Chondrocyte (in vitro differentiated cells): Measurements from ENCODE around the gene YIF1A. TPM values are rescaled to one million over a fixed set of nuclear protein-coding genes. Genes with fewer than 3 reads are reported as not detected.
"Not testable (repeated sequence)": the region's sequence is repeated elsewhere in the genome, so short reads cannot be mapped to it uniquely, and the experiment has no call there.

Experiments used
- DNase-seq: peaks from one replicate; pipeline ENCODE4 v3.0.0; 2021; ENCODE audit warnings: mixed read lengths, low spot score
- H3K27ac Mint-ChIP-seq: one replicate; pipeline ENCODE4 v1.8.0; 2021; ENCODE audit warnings: mild to moderate bottlenecking, moderate library complexity, mixed read lengths; ENCODE audit not compliant: unreplicated experiment
- H3K27me3 Mint-ChIP-seq: 2 replicates; pipeline ENCODE4 v1.8.0; 2021; ENCODE audit warnings: low read depth, mixed read lengths
- H3K36me3 Mint-ChIP-seq: 2 replicates; pipeline ENCODE4 v1.8.0; 2021; ENCODE audit warnings: low read depth, mixed read lengths
- H3K4me1 Mint-ChIP-seq: 2 replicates; pipeline ENCODE4 v1.8.0; 2021; ENCODE audit warnings: low read depth, mild to moderate bottlenecking, mixed read lengths
- H3K4me3 Mint-ChIP-seq: one replicate; pipeline ENCODE4 v1.8.0; 2021; ENCODE audit warnings: mild to moderate bottlenecking, moderate library complexity, mixed read lengths; ENCODE audit not compliant: unreplicated experiment
- H3K9me3 Mint-ChIP-seq: 2 replicates; pipeline ENCODE4 v1.8.0; 2021; ENCODE audit warnings: low read depth, mixed read lengths
- total RNA-seq: library from RNA; stranded (reverse); gene quantifications from 3 replicates; pipeline ENCODE4 v1.2.1, GENCODE V29; 2021
- TF ChIP-seq, protein P1 (sequence below): fragments of 200-600 bp; sonication (generic); IDR thresholded peaks from 2 replicates; pipeline ENCODE4 v1.5.0; 2021; ENCODE audit warnings: antibody characterized with exemption, mild to moderate bottlenecking, moderate library complexity

Gene YIF1A
- total RNA-seq, 1 donor from 2014 or later = 193 TPM

- H3K27ac Mint-ChIP-seq = no peak overlapping the region
- H3K36me3 Mint-ChIP-seq = peaks cover 20% of the 10 kb centered on the region
- no peak for DNase-seq
- no peaks in the 10 kb centered on the region for H3K27me3 Mint-ChIP-seq
- no peak overlapping the region for H3K4me3 Mint-ChIP-seq
- peaks cover 22% of the 10 kb centered on the region for H3K4me1 Mint-ChIP-seq
- H3K9me3 Mint-ChIP-seq = no peaks in the 10 kb centered on the region
- TF ChIP-seq, protein P1, sequence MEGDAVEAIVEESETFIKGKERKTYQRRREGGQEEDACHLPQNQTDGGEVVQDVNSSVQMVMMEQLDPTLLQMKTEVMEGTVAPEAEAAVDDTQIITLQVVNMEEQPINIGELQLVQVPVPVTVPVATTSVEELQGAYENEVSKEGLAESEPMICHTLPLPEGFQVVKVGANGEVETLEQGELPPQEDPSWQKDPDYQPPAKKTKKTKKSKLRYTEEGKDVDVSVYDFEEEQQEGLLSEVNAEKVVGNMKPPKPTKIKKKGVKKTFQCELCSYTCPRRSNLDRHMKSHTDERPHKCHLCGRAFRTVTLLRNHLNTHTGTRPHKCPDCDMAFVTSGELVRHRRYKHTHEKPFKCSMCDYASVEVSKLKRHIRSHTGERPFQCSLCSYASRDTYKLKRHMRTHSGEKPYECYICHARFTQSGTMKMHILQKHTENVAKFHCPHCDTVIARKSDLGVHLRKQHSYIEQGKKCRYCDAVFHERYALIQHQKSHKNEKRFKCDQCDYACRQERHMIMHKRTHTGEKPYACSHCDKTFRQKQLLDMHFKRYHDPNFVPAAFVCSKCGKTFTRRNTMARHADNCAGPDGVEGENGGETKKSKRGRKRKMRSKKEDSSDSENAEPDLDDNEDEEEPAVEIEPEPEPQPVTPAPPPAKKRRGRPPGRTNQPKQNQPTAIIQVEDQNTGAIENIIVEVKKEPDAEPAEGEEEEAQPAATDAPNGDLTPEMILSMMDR = no peak
Measured at GRCh38 chr11:66261578-66261977, 27.4 kb downstream of the YIF1A start.

DNA sequence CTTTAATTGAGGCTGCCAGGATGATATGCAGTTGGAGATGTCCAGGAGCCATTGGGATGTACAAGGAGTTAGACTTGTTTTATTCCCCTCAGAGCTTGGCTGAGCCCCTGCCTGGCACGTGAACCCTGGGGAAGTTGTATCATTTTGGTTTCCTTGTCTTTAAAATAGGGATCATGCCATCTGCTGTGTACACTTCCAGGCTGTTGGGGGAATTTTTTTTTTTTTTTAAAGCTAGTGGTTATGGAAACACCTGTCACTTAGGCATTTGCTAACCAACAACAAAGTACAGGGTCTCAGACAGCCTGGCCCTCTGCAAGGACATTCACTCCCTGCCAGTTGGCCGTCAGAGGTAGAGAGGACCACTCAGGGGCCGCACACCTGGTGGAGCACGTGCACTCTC is 29.0 kb downstream of the YIF1A start:
- H3K27me3 Mint-ChIP-seq = no peaks in the 10 kb centered on the region
- TF ChIP-seq, protein P1 = no peak
- H3K4me3 Mint-ChIP-seq = peak overlapping the region; percentile 40
- H3K4me1 Mint-ChIP-seq = peaks cover 22% of the 10 kb centered on the region
- no peak overlapping the region for H3K27ac Mint-ChIP-seq
- peaks cover 20% of the 10 kb centered on the region for H3K36me3 Mint-ChIP-seq
- no peak for DNase-seq
- no peaks in the 10 kb centered on the region for H3K9me3 Mint-ChIP-seq

- H3K4me1 Mint-ChIP-seq = peaks cover 22% of the 10 kb centered on the region
- TF ChIP-seq, protein P1 = no peak
- peaks cover 13% of the 10 kb centered on the region for H3K36me3 Mint-ChIP-seq
- peak overlapping the region; percentile 81 for H3K4me3 Mint-ChIP-seq
- H3K27ac Mint-ChIP-seq = no peak overlapping the region
- DNase-seq = no peak
- H3K9me3 Mint-ChIP-seq = no peaks in the 10 kb centered on the region
- H3K27me3 Mint-ChIP-seq = no peaks in the 10 kb centered on the region
Measured at GRCh38 chr11:66259225-66259624, 29.7 kb downstream of the YIF1A start.

GRCh38 chr11:66258473-66258893 is 30.5 kb downstream of the YIF1A start:
- H3K36me3 Mint-ChIP-seq = peaks cover 10% of the 10 kb centered on the region
- DNase-seq = no peak
- peak overlapping the region; percentile 22 for H3K27ac Mint-ChIP-seq
- H3K4me3 Mint-ChIP-seq = peak overlapping the region; percentile 81
- H3K27me3 Mint-ChIP-seq = no peaks in the 10 kb centered on the region
- H3K9me3 Mint-ChIP-seq = no peaks in the 10 kb centered on the region
- peaks cover 22% of the 10 kb centered on the region for H3K4me1 Mint-ChIP-seq
- TF ChIP-seq, protein P1 = peak; percentile 15

DNA sequence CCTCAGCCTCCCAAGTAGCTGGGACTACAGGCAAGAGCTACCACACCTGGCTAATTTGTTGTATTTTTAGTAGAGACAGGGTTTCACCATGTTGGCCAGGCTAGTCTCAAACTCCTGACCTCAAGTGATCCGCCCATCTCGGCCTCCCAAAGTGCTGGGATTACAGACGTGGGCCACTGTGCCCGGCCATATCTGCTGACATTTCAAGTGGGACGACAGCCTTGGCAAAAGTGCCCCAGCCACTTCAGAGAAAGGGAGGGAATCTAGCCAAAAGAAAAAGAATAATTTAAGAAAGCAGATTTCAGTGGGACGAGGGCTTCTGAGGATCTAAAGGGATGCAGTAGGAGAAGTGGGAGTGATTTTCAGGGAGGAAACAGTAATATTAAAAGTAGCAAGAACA is 35.9 kb downstream of the YIF1A start:
- H3K4me1 Mint-ChIP-seq = not testable (repeated sequence)
- H3K36me3 Mint-ChIP-seq = peaks cover 18% of the 10 kb centered on the region

DNA sequence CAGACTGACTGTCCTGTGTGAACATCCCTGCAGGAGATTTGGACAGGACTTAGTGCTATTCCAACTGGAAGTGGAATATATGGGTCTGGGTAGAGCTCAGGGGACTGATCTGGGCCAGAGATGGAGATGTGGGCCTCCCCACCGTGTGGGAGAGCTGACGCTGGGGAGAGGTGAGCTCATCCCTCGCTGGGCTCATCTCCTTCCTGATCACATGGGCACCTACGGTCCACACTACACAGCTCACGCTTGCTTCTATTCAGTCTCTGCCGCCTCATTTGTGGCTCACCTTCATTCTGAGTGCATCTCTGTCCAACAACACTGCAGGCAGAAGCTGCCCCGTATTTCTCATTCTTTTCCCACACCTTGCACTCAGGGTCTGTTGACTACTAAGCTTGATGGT is 37.1 kb downstream of the YIF1A start:
- H3K36me3 Mint-ChIP-seq = peaks cover 19% of the 10 kb centered on the region
- no peaks in the 10 kb centered on the region for H3K27me3 Mint-ChIP-seq
- DNase-seq = no peak
- H3K4me1 Mint-ChIP-seq = peaks cover 3% of the 10 kb centered on the region
- TF ChIP-seq, protein P1 = no peak
- H3K4me3 Mint-ChIP-seq = no peak overlapping the region
- no peaks in the 10 kb centered on the region for H3K9me3 Mint-ChIP-seq
- H3K27ac Mint-ChIP-seq = no peak overlapping the region

More for the DNA sequence above, 35.9 kb downstream of the YIF1A start:
- not testable (repeated sequence) for H3K27ac Mint-ChIP-seq, H3K9me3 Mint-ChIP-seq, H3K4me3 Mint-ChIP-seq, H3K27me3 Mint-ChIP-seq, DNase-seq
